ENCODE data around the gene PNPLA2. TPM values are rescaled to one million over a fixed set of nuclear protein-coding genes. Genes with fewer than 3 reads are reported as not detected.

PNPLA2 gene
- polyA plus RNA-seq, 1 experiment = 17.3 TPM

DNA sequence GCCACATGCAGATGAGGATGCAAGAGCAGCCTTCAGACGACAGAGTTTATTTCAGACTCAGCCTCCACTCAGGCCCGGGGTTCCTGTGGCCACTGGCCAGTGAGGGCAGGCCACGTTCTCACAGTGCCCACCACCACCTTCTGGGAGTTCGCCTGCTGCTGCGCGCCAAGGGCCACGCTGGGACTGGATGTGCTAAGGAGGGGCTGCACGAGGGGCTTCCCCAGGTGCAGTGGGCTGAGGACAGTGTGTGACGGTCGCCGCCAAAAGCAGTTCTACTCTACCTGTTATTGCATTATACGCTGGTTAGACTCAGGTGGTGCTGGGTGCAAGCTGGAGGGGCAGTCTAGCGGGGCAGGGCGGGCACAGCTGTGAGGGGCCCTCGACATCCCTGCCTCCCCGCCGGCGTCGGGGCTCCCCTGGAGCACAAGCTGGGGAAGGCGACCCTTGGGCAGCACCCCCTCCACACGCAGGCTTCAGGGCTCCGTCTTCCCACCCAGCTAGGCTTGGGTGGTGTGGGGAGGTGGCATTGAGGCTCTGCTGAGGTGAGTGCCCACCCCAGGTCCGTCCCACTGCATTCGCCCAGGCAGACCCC, 31.5 kb upstream of the PNPLA2 start:
- Histone ChIP-seq H3K27ac (ENCODE audit: low read depth, low read length) (no peak overlapping the region), H3K9me3 (ENCODE audit: control insufficient read depth, insufficient read depth, low read length) (no peaks in the 10 kb centered on the region; the same call in 1 of the 2 replicates), H3K27me3 (ENCODE audit: control insufficient read depth, insufficient read depth, low read length) (no peaks in the 10 kb centered on the region), H3K4me3 (ENCODE audit: low read depth, low read length) (no peak overlapping the region)
- POLR2A ChIA-PET = interaction anchor here (0.9 kb wide), 1 partner anchor 10 kb away, joined by 3 read pairs; no protein-coding TSS in a partner anchor
- CTCF ChIA-PET = no interaction called here
- no peak for DNase-seq (ENCODE audit: low read depth, low spot score)
- TF ChIP-seq, protein P1, sequence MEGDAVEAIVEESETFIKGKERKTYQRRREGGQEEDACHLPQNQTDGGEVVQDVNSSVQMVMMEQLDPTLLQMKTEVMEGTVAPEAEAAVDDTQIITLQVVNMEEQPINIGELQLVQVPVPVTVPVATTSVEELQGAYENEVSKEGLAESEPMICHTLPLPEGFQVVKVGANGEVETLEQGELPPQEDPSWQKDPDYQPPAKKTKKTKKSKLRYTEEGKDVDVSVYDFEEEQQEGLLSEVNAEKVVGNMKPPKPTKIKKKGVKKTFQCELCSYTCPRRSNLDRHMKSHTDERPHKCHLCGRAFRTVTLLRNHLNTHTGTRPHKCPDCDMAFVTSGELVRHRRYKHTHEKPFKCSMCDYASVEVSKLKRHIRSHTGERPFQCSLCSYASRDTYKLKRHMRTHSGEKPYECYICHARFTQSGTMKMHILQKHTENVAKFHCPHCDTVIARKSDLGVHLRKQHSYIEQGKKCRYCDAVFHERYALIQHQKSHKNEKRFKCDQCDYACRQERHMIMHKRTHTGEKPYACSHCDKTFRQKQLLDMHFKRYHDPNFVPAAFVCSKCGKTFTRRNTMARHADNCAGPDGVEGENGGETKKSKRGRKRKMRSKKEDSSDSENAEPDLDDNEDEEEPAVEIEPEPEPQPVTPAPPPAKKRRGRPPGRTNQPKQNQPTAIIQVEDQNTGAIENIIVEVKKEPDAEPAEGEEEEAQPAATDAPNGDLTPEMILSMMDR (IDR thresholded peaks at IDR 0.05; ENCODE audit: low read depth, low read length) = no peak

DNA sequence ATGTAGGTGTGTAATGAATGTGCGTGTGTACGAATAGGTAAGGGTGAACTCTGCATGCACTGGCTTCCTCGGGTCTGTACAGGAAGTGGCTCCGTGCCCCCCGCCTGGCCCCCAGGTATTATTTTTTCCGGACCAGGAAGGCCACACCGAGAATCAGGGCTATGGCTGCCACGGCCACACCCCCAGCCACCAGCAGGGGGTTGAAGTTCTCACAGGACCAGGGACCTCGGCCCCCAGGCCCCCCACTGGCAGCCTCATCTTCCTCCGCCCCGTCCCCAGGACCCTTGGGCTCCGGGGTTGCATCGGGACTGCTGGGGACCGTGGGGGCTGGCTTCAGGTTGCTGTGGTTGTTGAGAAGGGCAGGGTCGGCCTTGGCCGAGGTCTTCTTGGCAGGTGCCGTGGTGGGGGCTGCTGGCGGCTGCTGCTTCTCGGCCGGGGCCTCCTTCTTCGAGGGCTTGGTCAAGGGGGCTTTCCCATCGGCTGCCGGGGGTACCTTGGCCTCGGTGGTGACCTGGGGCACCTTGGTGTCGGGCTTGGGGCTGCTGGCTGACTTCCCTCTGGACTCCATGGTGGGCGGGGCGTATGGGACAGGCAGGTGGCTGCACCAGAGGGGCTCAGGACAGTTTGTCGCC, 30.6 kb upstream of the PNPLA2 start:
- POLR2A ChIA-PET = no interaction called here

DNA sequence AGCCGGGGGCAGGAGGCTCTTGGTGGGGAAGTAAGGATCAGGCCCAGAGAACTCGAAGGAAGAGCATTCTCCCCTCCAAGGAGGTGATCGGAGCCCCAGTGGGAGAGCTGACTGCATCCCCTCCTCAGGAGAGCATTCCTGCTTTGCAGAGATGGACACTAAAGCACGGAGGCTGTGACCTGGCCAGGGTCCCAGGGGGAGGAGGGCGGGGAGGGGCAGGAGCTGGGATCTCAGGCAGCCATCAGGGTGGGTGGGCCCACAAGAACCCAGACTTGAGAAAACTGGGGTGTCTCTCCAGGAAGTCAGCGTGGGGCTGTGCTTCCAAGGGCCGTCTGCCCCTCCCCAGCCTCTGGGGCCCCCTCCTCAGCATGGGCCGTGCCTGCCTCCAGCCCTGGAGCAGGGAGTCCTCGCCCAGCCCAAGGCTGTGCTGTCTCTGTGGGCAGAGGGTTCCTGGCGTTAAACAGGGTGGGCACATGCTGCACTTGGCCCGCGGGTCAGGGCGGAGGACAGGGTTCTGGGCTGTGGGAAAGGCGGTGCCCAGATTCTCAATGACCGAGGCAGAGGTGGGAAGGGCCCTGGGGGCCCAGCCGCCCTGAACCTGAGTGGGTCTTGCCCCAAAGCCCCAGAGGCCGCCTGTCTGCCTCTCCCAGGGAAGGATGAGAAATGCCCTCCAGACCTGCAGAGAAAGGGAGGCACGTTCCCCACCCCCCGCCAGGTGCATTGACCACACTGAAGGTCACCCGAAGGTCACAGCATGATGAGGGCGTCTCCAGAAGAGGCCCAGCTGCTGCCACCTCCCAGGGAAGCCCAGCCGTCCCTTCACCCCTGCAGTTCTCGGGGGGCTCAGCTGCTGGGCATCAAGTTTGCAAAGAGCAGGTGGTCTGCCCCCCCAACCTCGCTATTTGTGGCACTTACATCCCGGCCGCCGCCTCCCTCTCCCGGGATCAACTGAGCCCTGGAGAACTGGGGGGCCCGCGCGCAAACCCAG, 29.5 kb upstream of the PNPLA2 start:
- DNase-seq (ENCODE audit: low read depth, low spot score) = no peak
- Histone ChIP-seq H3K4me3 (ENCODE audit: low read depth, low read length) (peak overlapping the region; percentile 57), H3K9me3 (ENCODE audit: control insufficient read depth, insufficient read depth, low read length) (no peaks in the 10 kb centered on the region; the same call in 1 of the 2 replicates), H3K27ac (ENCODE audit: low read depth, low read length) (no peak overlapping the region), H3K27me3 (ENCODE audit: control insufficient read depth, insufficient read depth, low read length) (no peaks in the 10 kb centered on the region)
- POLR2A ChIA-PET = interaction anchor here (0.9 to 2.0 kb wide), 3 partner anchors 13 to 41 kb away, joined by 3 to 9 read pairs (median 3); partner anchors contain the start of genes GATD1 and RPLP2
- TF ChIP-seq, protein P1 (IDR thresholded peaks at IDR 0.05; ENCODE audit: low read depth, low read length) = no peak
- CTCF ChIA-PET = no interaction called here

More for the DNA sequence above, 30.6 kb upstream of the PNPLA2 start:
- Histone ChIP-seq H3K27me3 (ENCODE audit: control insufficient read depth, insufficient read depth, low read length) (no peaks in the 10 kb centered on the region), H3K9me3 (ENCODE audit: control insufficient read depth, insufficient read depth, low read length) (no peaks in the 10 kb centered on the region; the same call in 1 of the 2 replicates), H3K4me3 (ENCODE audit: low read depth, low read length) (no peak overlapping the region), H3K27ac (ENCODE audit: low read depth, low read length) (no peak overlapping the region)
- DNase-seq (ENCODE audit: low read depth, low spot score) = no peak
- TF ChIP-seq, protein P1 (IDR thresholded peaks at IDR 0.05; ENCODE audit: low read depth, low read length) = no peak
- CTCF ChIA-PET = no interaction called here

DNA sequence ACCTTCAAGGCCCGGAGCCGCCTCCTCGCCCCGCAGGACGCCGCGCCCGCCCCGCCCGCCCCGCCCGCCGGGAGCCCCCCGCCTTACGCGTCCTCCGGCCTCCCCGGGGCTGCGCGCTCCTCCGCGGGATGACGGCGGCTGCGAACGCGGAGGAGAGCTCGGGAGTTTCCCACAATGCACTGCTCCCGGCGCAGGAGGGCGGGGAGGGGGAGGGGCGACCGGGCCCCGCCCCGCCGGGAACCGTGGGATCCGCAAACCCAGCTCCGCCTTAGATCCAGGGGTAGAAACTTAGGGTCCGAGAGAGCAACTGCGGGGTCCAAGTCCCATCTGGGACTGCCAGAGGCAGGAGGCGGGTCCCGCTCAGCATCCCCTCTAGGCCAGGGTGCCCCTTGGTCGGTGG, 28.8 kb upstream of the PNPLA2 start, which contains the start of gene CEND1:
Gene CEND1 (minus strand): TSS at position 148 of the 400 bp plus-strand sequence. CDS start 1,514 bp downstream, outside the sequence.
- POLR2A ChIA-PET = interaction anchor here (0.9 to 2.0 kb wide), 3 partner anchors 14 to 40 kb away, joined by 3 to 9 read pairs (median 3); partner anchors contain the start of genes GATD1 and RPLP2
- Histone ChIP-seq H3K9me3 (ENCODE audit: control insufficient read depth, insufficient read depth, low read length) (no peaks in the 10 kb centered on the region; the same call in 1 of the 2 replicates), H3K27ac (ENCODE audit: low read depth, low read length) (no peak within 1 kb of the TSS), H3K27me3 (ENCODE audit: control insufficient read depth, insufficient read depth, low read length) (no peaks in the 10 kb centered on the region), H3K4me3 (ENCODE audit: low read depth, low read length) (peak within 1 kb of the TSS; percentile 57)
- CTCF ChIA-PET = no interaction called here
- DNase-seq (ENCODE audit: low read depth, low spot score) = no peak
- TF ChIP-seq, protein P1 (IDR thresholded peaks at IDR 0.05; ENCODE audit: low read depth, low read length) = no peak
